Type B pancreatic cell (in vitro differentiated cells): ENCODE data around the gene UTP18. TPM values are rescaled to one million over a fixed set of nuclear protein-coding genes. Genes with fewer than 3 reads are reported as not detected.

Experiments used
- DNase-seq: peaks from one replicate; pipeline ENCODE4 v3.0.0; 2021; ENCODE audit warnings: mixed read lengths; ENCODE audit not compliant: unreplicated experiment; ENCODE audit errors: extremely low spot score
- H3K27ac Mint-ChIP-seq: 2 replicates; pipeline ENCODE4 v1.8.0; 2021; ENCODE audit warnings: mild to moderate bottlenecking, mixed read lengths
- H3K27me3 Mint-ChIP-seq: 2 replicates; pipeline ENCODE4 v1.8.0; 2021; ENCODE audit warnings: mixed read lengths
- H3K36me3 Mint-ChIP-seq: 2 replicates; pipeline ENCODE4 v1.8.0; 2021; ENCODE audit warnings: mixed read lengths
- H3K4me1 Mint-ChIP-seq: one replicate; pipeline ENCODE4 v1.8.0; 2021; ENCODE audit warnings: mixed read lengths; ENCODE audit not compliant: unreplicated experiment
- H3K4me3 Mint-ChIP-seq: 2 replicates; pipeline ENCODE4 v1.8.0; 2021; ENCODE audit warnings: mild to moderate bottlenecking, mixed read lengths
- H3K9me3 Mint-ChIP-seq: 2 replicates; pipeline ENCODE4 v1.8.0; 2021; ENCODE audit warnings: mixed read lengths
- CTCF ChIP-seq: fragments of 200-600 bp; sonication (generic); conservative IDR thresholded peaks from 2 replicates; pipeline ENCODE4 v1.5.0; 2021; ENCODE audit warnings: antibody characterized with exemption, mild to moderate bottlenecking
- total RNA-seq: library from RNA; stranded (reverse); gene quantifications from 2 replicates; pipeline ENCODE4 v1.2.1, GENCODE V29; 2021; ENCODE audit warnings: low replicate concordance

Gene UTP18
- total RNA-seq, 1 donor from 2014 or later, result 38.8 TPM

GRCh38 chr17:51228161-51228560 lies 32.2 kb upstream of the UTP18 start:
- no peak for DNase-seq
- Mint-ChIP-seq H3K27me3 (no peaks in the 10 kb centered on the region), H3K4me1 (peaks cover 9% of the 10 kb centered on the region), H3K36me3 (peaks cover 19% of the 10 kb centered on the region), H3K27ac (no peak overlapping the region), H3K4me3 (no peak overlapping the region), H3K9me3 (no peaks in the 10 kb centered on the region)
- TF ChIP-seq CTCF, result no peak

GRCh38 chr17:51229889-51230288 lies 30.5 kb upstream of the UTP18 start:
- Mint-ChIP-seq H3K27me3 (no peaks in the 10 kb centered on the region), H3K27ac (peak overlapping the region; percentile 11), H3K9me3 (no peaks in the 10 kb centered on the region), H3K4me1 (peaks cover 9% of the 10 kb centered on the region), H3K4me3 (no peak overlapping the region), H3K36me3 (peaks cover 19% of the 10 kb centered on the region)
- TF ChIP-seq CTCF, result no peak
- no peak for DNase-seq

- DNase-seq, result no peak
- TF ChIP-seq CTCF, result no peak
- Mint-ChIP-seq H3K4me3 (no peak overlapping the region), H3K36me3 (peaks cover 20% of the 10 kb centered on the region), H3K4me1 (peaks cover 9% of the 10 kb centered on the region), H3K27me3 (no peaks in the 10 kb centered on the region), H3K27ac (peak overlapping the region; percentile 11), H3K9me3 (no peaks in the 10 kb centered on the region)
These were observed 30.0 kb upstream of the UTP18 start for GRCh38 chr17:51230306-51230705.

GRCh38 chr17:51231999-51232398 lies 28.3 kb upstream of the UTP18 start:
- H3K9me3 Mint-ChIP-seq, result no peaks in the 10 kb centered on the region
- peaks cover 29% of the 10 kb centered on the region for H3K36me3 Mint-ChIP-seq
- no peak for DNase-seq
- H3K4me1 Mint-ChIP-seq, result peaks cover 9% of the 10 kb centered on the region
- no peak overlapping the region for H3K27ac Mint-ChIP-seq
- no peak overlapping the region for H3K4me3 Mint-ChIP-seq
- H3K27me3 Mint-ChIP-seq, result no peaks in the 10 kb centered on the region
- TF ChIP-seq CTCF, result no peak

- no peak overlapping the region for H3K4me3 Mint-ChIP-seq
- no peak for DNase-seq
- peaks cover 36% of the 10 kb centered on the region for H3K36me3 Mint-ChIP-seq
- H3K27ac Mint-ChIP-seq, result no peak overlapping the region
- no peaks in the 10 kb centered on the region for H3K9me3 Mint-ChIP-seq
- H3K27me3 Mint-ChIP-seq, result no peaks in the 10 kb centered on the region
- TF ChIP-seq CTCF, result no peak
- peaks cover 8% of the 10 kb centered on the region for H3K4me1 Mint-ChIP-seq
These were observed 26.2 kb upstream of the UTP18 start for GRCh38 chr17:51234162-51234561.
